H9 (cell line): Measurements from ENCODE around the gene ZNF665. TPM values are rescaled to one million over a fixed set of nuclear protein-coding genes. Genes with fewer than 3 reads are reported as not detected.

Experiments
- DNase-seq: peaks from one replicate; pipeline ENCODE4 v3.0.0-alpha.2; 2017
- H2AFZ ChIP-seq: one replicate; pipeline ENCODE4 v1.6.1; 2013; ENCODE audit warnings: mild to moderate bottlenecking, low read length, control low read depth, moderate library complexity
- H2AK5ac ChIP-seq: 2 replicates; pipeline ENCODE4 v1.6.1; 2013; ENCODE audit warnings: low read length, control low read depth, mixed read lengths; ENCODE audit not compliant: insufficient read length
- H2BK120ac ChIP-seq: one replicate; pipeline ENCODE4 v1.6.1; 2013; ENCODE audit warnings: low read depth, mild to moderate bottlenecking, low read length, control low read depth, inconsistent platforms; ENCODE audit not compliant: poor library complexity, severe bottlenecking
- H2BK12ac ChIP-seq: 2 replicates; pipeline ENCODE4 v1.6.1; 2013; ENCODE audit warnings: low read length, control low read depth, mixed read lengths, low read depth; ENCODE audit not compliant: insufficient read length
- H2BK15ac ChIP-seq: 2 replicates; pipeline ENCODE4 v1.6.1; 2013; ENCODE audit warnings: low read depth, low read length, control low read depth
- H2BK20ac ChIP-seq: one replicate; pipeline ENCODE4 v1.6.1; 2013; ENCODE audit warnings: low read depth, mild to moderate bottlenecking, low read length, control low read depth, inconsistent platforms; ENCODE audit not compliant: poor library complexity, severe bottlenecking
- H2BK5ac ChIP-seq: 2 replicates; pipeline ENCODE4 v1.6.1; 2013; ENCODE audit warnings: low read length, control low read depth, mixed read lengths; ENCODE audit not compliant: insufficient read length
- H3K14ac ChIP-seq: 2 replicates; pipeline ENCODE4 v1.6.1; 2013; ENCODE audit warnings: low read length, control low read depth; ENCODE audit not compliant: insufficient read depth
- H3K18ac ChIP-seq: 2 replicates; pipeline ENCODE4 v1.6.1; 2013; ENCODE audit warnings: low read depth, mild to moderate bottlenecking, mixed read lengths, low read length, control low read depth; ENCODE audit not compliant: insufficient read length
- H3K23ac ChIP-seq: 2 replicates; pipeline ENCODE4 v1.6.1; 2013; ENCODE audit warnings: low read length, control low read depth, mixed read lengths, low read depth; ENCODE audit not compliant: insufficient read length
- H3K23me2 ChIP-seq: 2 replicates; pipeline ENCODE4 v1.6.1; 2013; ENCODE audit warnings: low read depth, mild to moderate bottlenecking, mixed read lengths, low read length, control low read depth; ENCODE audit not compliant: insufficient read length, poor library complexity, severe bottlenecking
- H3K27ac ChIP-seq: 2 replicates; pipeline ENCODE4 v1.5.1; 2013; ENCODE audit warnings: low read length, control low read depth, mixed read lengths, low read depth; ENCODE audit not compliant: insufficient read length
- H3K27me3 ChIP-seq: 2 replicates; pipeline ENCODE4 v1.6.1; 2013; ENCODE audit warnings: low read length, control low read depth, inconsistent platforms; ENCODE audit not compliant: insufficient read depth
- H3K4ac ChIP-seq: 2 replicates; pipeline ENCODE4 v1.6.1; 2013; ENCODE audit warnings: low read depth, mild to moderate bottlenecking, control low read depth, inconsistent platforms, low read length, moderate library complexity
- H3K4me1 ChIP-seq: 2 replicates; pipeline ENCODE4 v1.6.1; 2013; ENCODE audit warnings: low read length, control low read depth, inconsistent platforms; ENCODE audit not compliant: insufficient read depth
- H3K4me2 ChIP-seq: 2 replicates; pipeline ENCODE4 v1.6.1; 2013; ENCODE audit warnings: low read length, control low read depth, mixed read lengths; ENCODE audit not compliant: insufficient read length, insufficient read depth
- H3K56ac ChIP-seq: 2 replicates; pipeline ENCODE4 v1.6.1; 2013; ENCODE audit warnings: low read depth, mild to moderate bottlenecking, mixed read lengths, low read length, control low read depth; ENCODE audit not compliant: insufficient read length
- H3K79me1 ChIP-seq: 2 replicates; pipeline ENCODE4 v1.6.1; 2013; ENCODE audit warnings: low read depth, mild to moderate bottlenecking, moderate library complexity, low read length, control low read depth, inconsistent platforms; ENCODE audit not compliant: insufficient read depth, poor library complexity, severe bottlenecking
- H3K79me2 ChIP-seq: 2 replicates; pipeline ENCODE4 v1.6.1; 2013; ENCODE audit warnings: low read length, control low read depth, inconsistent platforms; ENCODE audit not compliant: insufficient read depth
- H3K9ac ChIP-seq: 2 replicates; pipeline ENCODE4 v1.6.1; 2013; ENCODE audit warnings: low read length, control low read depth, mixed read lengths; ENCODE audit not compliant: insufficient read length; ENCODE audit errors: extremely low read depth
- H3K9me3 ChIP-seq: one replicate; pipeline ENCODE4 v1.6.1; 2013; ENCODE audit warnings: low read depth, low read length, inconsistent platforms; ENCODE audit not compliant: control insufficient read depth
- H3T11ph ChIP-seq: one replicate; pipeline ENCODE4 v1.6.1; 2013; ENCODE audit warnings: mild to moderate bottlenecking, low read length, control low read depth, inconsistent platforms
- H4K20me1 ChIP-seq: one replicate; pipeline ENCODE4 v1.6.1; 2013; ENCODE audit not compliant: control insufficient read depth, insufficient read length, insufficient read depth
- H4K5ac ChIP-seq: 2 replicates; pipeline ENCODE4 v1.6.1; 2013; ENCODE audit warnings: low read depth, mild to moderate bottlenecking, mixed read lengths, low read length, control low read depth; ENCODE audit not compliant: insufficient read length
- H4K8ac ChIP-seq: replicated peaks from 2 replicates; pipeline ENCODE4 v1.6.1; 2013; ENCODE audit warnings: low read length, control low read depth, mixed read lengths, low read depth; ENCODE audit not compliant: insufficient read length
- H4K91ac ChIP-seq: 2 replicates; pipeline ENCODE4 v1.6.1; 2013; ENCODE audit warnings: low read depth, mild to moderate bottlenecking, moderate library complexity, mixed read lengths, low read length, control low read depth; ENCODE audit not compliant: insufficient read length
- H3K27ac Mint-ChIP-seq, 3 experiments: 2 replicates in 2 of 3; 3 replicates in 1 of 3; pipeline ENCODE4 v1.8.0; 2020 to 2021; ENCODE audit warnings: mixed read lengths in 3 of 3, mild to moderate bottlenecking in 1 of 3, moderate library complexity in 1 of 3
- H3K27me3 Mint-ChIP-seq: 2 replicates; pipeline ENCODE4 v1.8.0; 2021; ENCODE audit warnings: low read depth, mild to moderate bottlenecking, moderate library complexity, mixed read lengths
- H3K36me3 Mint-ChIP-seq, 3 experiments: 2 replicates in 2 of 3; 3 replicates in 1 of 3; pipeline ENCODE4 v1.8.0; 2020 to 2021; ENCODE audit warnings: low read depth in 3 of 3, mixed read lengths in 3 of 3; ENCODE audit not compliant: insufficient read depth in 1 of 3
- H3K4me1 Mint-ChIP-seq, 2 experiments: 2 replicates each; pipeline ENCODE4 v1.8.0; 2020; ENCODE audit warnings: mixed read lengths in 2 of 2
- H3K4me3 Mint-ChIP-seq, 2 experiments: 2 replicates in 1 of 2; 3 replicates in 1 of 2; pipeline ENCODE4 v1.8.0; 2020 to 2021; ENCODE audit warnings: mild to moderate bottlenecking in 2 of 2, mixed read lengths in 2 of 2, moderate library complexity in 1 of 2
- H3K9me3 Mint-ChIP-seq, 2 experiments: 2 replicates in 1 of 2; 3 replicates in 1 of 2; pipeline ENCODE4 v1.8.0; 2020; ENCODE audit warnings: mild to moderate bottlenecking in 2 of 2, mixed read lengths in 2 of 2, moderate library complexity in 1 of 2
- WGBS: extraction: QIAGEN DNeasy Blood & Tissue Kit; methylation state at CpG from one replicate; pipeline ENCODE4 v1.1.7; 2013; ENCODE audit warnings: missing lambda C conversion rate, low lambda C conversion rate, mixed read lengths; ENCODE audit not compliant: insufficient read length; ENCODE audit errors: extremely low coverage; 5-methylcytosine and 5-hydroxymethylcytosine counted together
- total RNA-seq: library from RNA; stranded (reverse); gene quantifications from 2 replicates; pipeline ENCODE4 v1.2.1, GENCODE V29; 2021
- TF ChIP-seq, protein P1 (sequence below): fragments of 200-600 bp; sonication (generic); conservative IDR thresholded peaks from 3 replicates; pipeline ENCODE4 v1.8.0; 2021; ENCODE audit warnings: antibody characterized with exemption, mild to moderate bottlenecking

Gene ZNF665
- total RNA-seq, 1 experiment from 2014 or later: 3.7 TPM

DNA sequence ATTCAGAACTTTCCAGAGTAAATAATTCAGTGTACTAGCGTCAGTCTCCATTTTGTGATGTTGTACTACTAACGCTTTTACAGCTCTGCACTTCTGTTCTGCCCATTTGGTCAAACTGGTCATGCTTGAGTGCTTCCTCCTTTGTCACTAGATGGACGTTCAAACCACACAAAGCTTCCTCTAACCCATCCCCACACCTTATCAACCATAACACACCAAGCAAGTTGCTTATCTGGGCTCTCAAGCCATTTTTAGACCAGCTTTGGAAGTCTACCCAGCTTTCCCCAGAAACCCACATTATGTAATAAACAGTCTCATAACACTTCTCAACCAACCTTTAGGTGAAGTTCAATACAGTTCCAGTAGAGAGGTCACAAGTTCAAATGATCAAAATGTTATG is 32.0 kb downstream of the ZNF665 start:
- TF ChIP-seq, protein P1, sequence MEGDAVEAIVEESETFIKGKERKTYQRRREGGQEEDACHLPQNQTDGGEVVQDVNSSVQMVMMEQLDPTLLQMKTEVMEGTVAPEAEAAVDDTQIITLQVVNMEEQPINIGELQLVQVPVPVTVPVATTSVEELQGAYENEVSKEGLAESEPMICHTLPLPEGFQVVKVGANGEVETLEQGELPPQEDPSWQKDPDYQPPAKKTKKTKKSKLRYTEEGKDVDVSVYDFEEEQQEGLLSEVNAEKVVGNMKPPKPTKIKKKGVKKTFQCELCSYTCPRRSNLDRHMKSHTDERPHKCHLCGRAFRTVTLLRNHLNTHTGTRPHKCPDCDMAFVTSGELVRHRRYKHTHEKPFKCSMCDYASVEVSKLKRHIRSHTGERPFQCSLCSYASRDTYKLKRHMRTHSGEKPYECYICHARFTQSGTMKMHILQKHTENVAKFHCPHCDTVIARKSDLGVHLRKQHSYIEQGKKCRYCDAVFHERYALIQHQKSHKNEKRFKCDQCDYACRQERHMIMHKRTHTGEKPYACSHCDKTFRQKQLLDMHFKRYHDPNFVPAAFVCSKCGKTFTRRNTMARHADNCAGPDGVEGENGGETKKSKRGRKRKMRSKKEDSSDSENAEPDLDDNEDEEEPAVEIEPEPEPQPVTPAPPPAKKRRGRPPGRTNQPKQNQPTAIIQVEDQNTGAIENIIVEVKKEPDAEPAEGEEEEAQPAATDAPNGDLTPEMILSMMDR: no peak
- Histone ChIP-seq H3K9ac (no peak overlapping the region), H4K8ac (no peak overlapping the region), H3K56ac (no peak overlapping the region), H3K79me1 (no peaks in the 10 kb centered on the region), H2BK120ac (no peak overlapping the region), H3K27me3 (no peaks in the 10 kb centered on the region), H2BK5ac (no peak overlapping the region), H4K5ac (no peak overlapping the region), H4K20me1 (no peaks in the 10 kb centered on the region), H2BK15ac (no peak overlapping the region), H3K18ac (no peak overlapping the region), H3K27ac (no peak overlapping the region), H3K4me1 (no peaks in the 10 kb centered on the region), H2BK12ac (no peak overlapping the region), H2AFZ (no peak overlapping the region), H3K14ac (no peak overlapping the region), H4K91ac (no peak overlapping the region), H3K4ac (no peak overlapping the region), H3K79me2 (no peaks in the 10 kb centered on the region), H3T11ph (no peak overlapping the region), H3K23me2 (peaks cover 12% of the 10 kb centered on the region), H3K23ac (no peak overlapping the region), H2AK5ac (no peak overlapping the region), H3K9me3 (peaks cover 20% of the 10 kb centered on the region), H2BK20ac (no peak overlapping the region), H3K4me2 (no peak overlapping the region)
- no peak overlapping the region for H3K27ac Mint-ChIP-seq
- H3K4me3 Mint-ChIP-seq: peak overlapping the region in 1 of 2 experiments; percentile 13; a peak in 1 of 5 replicates
- DNase-seq: no peak
- H3K4me1 Mint-ChIP-seq: peaks cover 10% of the 10 kb centered on the region in 2 experiments
- WGBS: no CpG with 5 or more reads among the region's 3 CpGs
- H3K27me3 Mint-ChIP-seq: peaks cover 14% of the 10 kb centered on the region
- peaks cover 45 to 48% of the 10 kb centered on the region in 2 experiments for H3K9me3 Mint-ChIP-seq
- peaks cover 22 to 28% (median 25%) of the 10 kb centered on the region in 3 experiments for H3K36me3 Mint-ChIP-seq
